Prostate gland (tissue), 2 donors: ENCODE measurements around the gene NUP50.

Experiments used
- POLR2AphosphoS5 ChIP-seq: sonication (generic); formaldehyde crosslinking; IDR thresholded peaks from one replicate; pipeline ENCODE4 v1.6.1; 2017; ENCODE audit warnings: antibody characterized with exemption
- TF ChIP-seq, protein P1 (sequence below), 4 experiments: fragments of 200-600 bp in 2 of 4; fragments of 450-650 bp in 2 of 4; sonication (generic) in 2 of 4; IDR thresholded peaks; 1 replicate in 3 of 4; 2 replicates in 1 of 4; pipeline ENCODE4 v1.5.1; 2016 to 2019; ENCODE audit warnings: antibody characterized with exemption in 4 of 4, mild to moderate bottlenecking in 2 of 4, moderate library complexity in 2 of 4

DNA sequence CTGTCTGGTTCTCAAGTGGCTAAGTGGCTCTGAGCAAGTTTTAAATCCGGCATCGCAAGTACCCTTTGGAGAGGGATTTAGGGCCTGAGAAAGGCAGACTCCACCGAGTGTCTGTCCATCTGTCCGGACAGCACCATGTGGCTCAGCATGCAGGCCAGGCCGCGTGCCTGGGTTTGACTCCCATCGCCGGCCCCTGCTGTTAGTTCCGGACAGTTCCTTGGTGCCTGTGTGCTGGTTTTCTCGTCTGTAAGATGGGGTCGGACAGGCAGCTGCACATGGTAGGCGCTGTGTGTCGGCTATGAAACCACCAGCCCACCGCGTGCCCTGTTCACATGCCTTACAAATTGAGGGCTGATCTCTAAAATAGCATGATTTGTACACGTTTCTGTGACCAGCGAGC, 31.0 kb downstream of the NUP50 start:
- TF ChIP-seq, protein P1, sequence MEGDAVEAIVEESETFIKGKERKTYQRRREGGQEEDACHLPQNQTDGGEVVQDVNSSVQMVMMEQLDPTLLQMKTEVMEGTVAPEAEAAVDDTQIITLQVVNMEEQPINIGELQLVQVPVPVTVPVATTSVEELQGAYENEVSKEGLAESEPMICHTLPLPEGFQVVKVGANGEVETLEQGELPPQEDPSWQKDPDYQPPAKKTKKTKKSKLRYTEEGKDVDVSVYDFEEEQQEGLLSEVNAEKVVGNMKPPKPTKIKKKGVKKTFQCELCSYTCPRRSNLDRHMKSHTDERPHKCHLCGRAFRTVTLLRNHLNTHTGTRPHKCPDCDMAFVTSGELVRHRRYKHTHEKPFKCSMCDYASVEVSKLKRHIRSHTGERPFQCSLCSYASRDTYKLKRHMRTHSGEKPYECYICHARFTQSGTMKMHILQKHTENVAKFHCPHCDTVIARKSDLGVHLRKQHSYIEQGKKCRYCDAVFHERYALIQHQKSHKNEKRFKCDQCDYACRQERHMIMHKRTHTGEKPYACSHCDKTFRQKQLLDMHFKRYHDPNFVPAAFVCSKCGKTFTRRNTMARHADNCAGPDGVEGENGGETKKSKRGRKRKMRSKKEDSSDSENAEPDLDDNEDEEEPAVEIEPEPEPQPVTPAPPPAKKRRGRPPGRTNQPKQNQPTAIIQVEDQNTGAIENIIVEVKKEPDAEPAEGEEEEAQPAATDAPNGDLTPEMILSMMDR (IDR thresholded peaks at IDR 0.05) = no peak
- no peak for TF ChIP-seq POLR2AphosphoS5
